OCI-LY1 (cell line): ENCODE results near the gene MAGEA9B.
"Not testable (repeated sequence)": the region's sequence is repeated elsewhere in the genome, so short reads cannot be mapped to it uniquely, and the experiment has no call there.

Experiments
- CTCF ChIP-seq: fragments of 200-600 bp; sonication (generic), shearing (Covaris generic); IDR thresholded peaks from 2 replicates; pipeline ENCODE4 v1.5.1; 2017; ENCODE audit warnings: mild to moderate bottlenecking, antibody characterized with exemption, low read length, moderate library complexity, mixed read lengths
- EZH2 ChIP-seq: fragments of 200-600 bp; sonication (generic), shearing (Covaris generic); IDR thresholded peaks from 2 replicates; pipeline ENCODE4 v1.8.0; 2017; ENCODE audit warnings: borderline replicate concordance, mixed run types, mild to moderate bottlenecking, antibody characterized with exemption, low read length, moderate library complexity, mixed read lengths

- TF ChIP-seq CTCF, EZH2: not testable (repeated sequence)
Observed at GRCh38 chrX:149587359-149587758, at the start of gene MAGEA9B.
